Parathyroid adenoma (tissue), 2 donors: ENCODE measurements around the gene RPL37.
"Not testable (repeated sequence)": the region's sequence is repeated elsewhere in the genome, so short reads cannot be mapped to it uniquely, and the experiment has no call there.

ENCODE experiments used
- H2AFZ ChIP-seq: fragments of 300-600 bp; sonication (generic); one replicate; pipeline ENCODE4 v1.7.0; 2017; ENCODE audit warnings: antibody characterized with exemption, mild to moderate bottlenecking
- H3K27ac ChIP-seq: fragments of 300-600 bp; sonication (generic); one replicate; pipeline ENCODE4 v1.7.0; 2017
- H3K27me3 ChIP-seq: fragments of 300-600 bp; sonication (generic); one replicate; pipeline ENCODE4 v1.7.0; 2017; ENCODE audit warnings: low read length; ENCODE audit not compliant: control insufficient read depth, insufficient read depth
- H3K36me3 ChIP-seq: fragments of 300-600 bp; sonication (generic); one replicate; pipeline ENCODE4 v1.7.0; 2017; ENCODE audit warnings: low read length; ENCODE audit not compliant: control insufficient read depth, insufficient read depth
- H3K4me1 ChIP-seq: fragments of 300-600 bp; sonication (generic); one replicate; pipeline ENCODE4 v1.7.0; 2017; ENCODE audit warnings: control low read depth
- H3K4me2 ChIP-seq: fragments of 300-600 bp; sonication (generic); one replicate; pipeline ENCODE4 v1.7.0; 2017; ENCODE audit warnings: low read length
- H3K4me3 ChIP-seq: fragments of 300-600 bp; sonication (generic); one replicate; pipeline ENCODE4 v1.7.0; 2017; ENCODE audit warnings: low read depth, low read length
- H3K79me2 ChIP-seq: fragments of 300-600 bp; sonication (generic); one replicate; pipeline ENCODE4 v1.7.0; 2017; ENCODE audit warnings: control low read depth
- H3K9ac ChIP-seq: fragments of 300-600 bp; sonication (generic); one replicate; pipeline ENCODE4 v1.7.0; 2017; ENCODE audit warnings: mild to moderate bottlenecking
- H3K9me3 ChIP-seq: fragments of 300-600 bp; sonication (generic); one replicate; pipeline ENCODE4 v1.7.0; 2017; ENCODE audit warnings: low read length; ENCODE audit not compliant: control insufficient read depth
- CTCF ChIP-seq: fragments of 300-600 bp; sonication (generic); IDR thresholded peaks from one replicate; pipeline ENCODE4 v1.7.0; 2017; ENCODE audit warnings: antibody characterized with exemption, mild to moderate bottlenecking
- donor health status: primary hyperparathyroidism.

Gene RPL37

GRCh38 chr5:40790947-40791593 is 44.0 kb downstream of the RPL37 start:
- H3K27me3 ChIP-seq = no peaks in the 10 kb centered on the region
- no peak overlapping the region for H3K27ac ChIP-seq
- H3K4me1 ChIP-seq = peaks cover 3% of the 10 kb centered on the region
- H3K4me2 ChIP-seq = no peak overlapping the region
- H3K36me3 ChIP-seq = no peaks in the 10 kb centered on the region
- no peak overlapping the region for H2AFZ ChIP-seq
- H3K4me3 ChIP-seq = no peak overlapping the region
- H3K9ac ChIP-seq = no peak overlapping the region
- H3K9me3 ChIP-seq = no peaks in the 10 kb centered on the region
- TF ChIP-seq CTCF = no peak
- peaks cover 65% of the 10 kb centered on the region for H3K79me2 ChIP-seq

- Histone ChIP-seq H3K4me1 (peaks cover 11% of the 10 kb centered on the region), H3K79me2 (peaks cover 66% of the 10 kb centered on the region)
- not testable (repeated sequence) for H3K9ac ChIP-seq, H3K27ac ChIP-seq, H2AFZ ChIP-seq, H3K27me3 ChIP-seq, H3K36me3 ChIP-seq, H3K4me3 ChIP-seq, H3K4me2 ChIP-seq, H3K9me3 ChIP-seq
Observed at GRCh38 chr5:40788941-40789340, 46.1 kb downstream of the RPL37 start.

GRCh38 chr5:40787986-40788385 is 47.0 kb downstream of the RPL37 start:
- Histone ChIP-seq H3K27me3 (no peaks in the 10 kb centered on the region), H2AFZ (no peak overlapping the region), H3K79me2 (peaks cover 62% of the 10 kb centered on the region), H3K9me3 (no peaks in the 10 kb centered on the region), H3K27ac (no peak overlapping the region), H3K4me1 (peaks cover 11% of the 10 kb centered on the region), H3K4me3 (no peak overlapping the region), H3K36me3 (no peaks in the 10 kb centered on the region), H3K4me2 (no peak overlapping the region), H3K9ac (no peak overlapping the region)
- no peak for TF ChIP-seq CTCF

- Histone ChIP-seq H3K79me2 (peaks cover 57% of the 10 kb centered on the region), H3K4me1 (peaks cover 14% of the 10 kb centered on the region)
- H3K9me3 ChIP-seq, H3K9ac ChIP-seq, H3K4me2 ChIP-seq, H3K27me3 ChIP-seq, H3K4me3 ChIP-seq, H3K36me3 ChIP-seq, H3K27ac ChIP-seq, H2AFZ ChIP-seq: not testable (repeated sequence)
Observed at GRCh38 chr5:40786664-40787063, 48.4 kb downstream of the RPL37 start.

- H3K9me3 ChIP-seq = no peaks in the 10 kb centered on the region
- H3K4me2 ChIP-seq = no peak overlapping the region
- H3K9ac ChIP-seq = no peak overlapping the region
- peaks cover 52% of the 10 kb centered on the region for H3K79me2 ChIP-seq
- TF ChIP-seq CTCF = no peak
- H3K27me3 ChIP-seq = no peaks in the 10 kb centered on the region
- H3K4me1 ChIP-seq = peaks cover 11% of the 10 kb centered on the region
- H3K4me3 ChIP-seq = no peak overlapping the region
- H2AFZ ChIP-seq = no peak overlapping the region
- H3K36me3 ChIP-seq = no peaks in the 10 kb centered on the region
- H3K27ac ChIP-seq = no peak overlapping the region
Observed at GRCh38 chr5:40784916-40785315, 50.1 kb downstream of the RPL37 start.
